Measurements from ENCODE around the gene FANK1. TPM values are rescaled to one million over a fixed set of nuclear protein-coding genes. Genes with fewer than 3 reads are reported as not detected.

FANK1 gene
- total RNA-seq, 1 donor from 2014 or later = 9.4 TPM

DNA sequence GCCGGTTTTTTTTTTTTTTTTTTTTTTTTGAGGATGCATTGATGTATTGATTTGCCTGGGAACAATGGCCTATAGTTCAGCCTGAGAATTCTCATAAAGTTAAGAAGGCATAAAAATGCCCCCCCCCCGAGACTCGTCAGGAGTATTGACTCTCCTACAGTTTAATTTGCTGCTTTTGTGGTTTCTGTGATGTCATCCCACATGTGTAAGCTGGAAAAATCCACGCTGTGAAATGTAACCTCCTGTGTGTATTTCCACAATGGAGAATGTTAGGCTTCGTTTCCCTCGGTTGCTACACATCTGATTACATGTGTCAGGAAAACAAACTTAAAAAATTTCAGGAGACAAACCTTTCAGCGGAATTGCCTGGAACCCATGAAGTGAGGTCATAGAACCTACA, 117.9 kb downstream of the FANK1 start:
- Mint-ChIP-seq H3K9me3 (ENCODE audit: unreplicated experiment) (peaks cover 6% of the 10 kb centered on the region), H3K4me3 (ENCODE audit: unreplicated experiment) (no peak overlapping the region), H3K27ac (ENCODE audit: unreplicated experiment) (no peak overlapping the region), H3K27me3 (ENCODE audit: unreplicated experiment) (peaks cover 3% of the 10 kb centered on the region), H3K36me3 (ENCODE audit: low read depth, unreplicated experiment) (peaks cover 15% of the 10 kb centered on the region), H3K4me1 (ENCODE audit: unreplicated experiment) (peaks cover 23% of the 10 kb centered on the region)
- no peak for DNase-seq (ENCODE audit: low spot score)
- TF ChIP-seq CTCF (IDR thresholded peaks at IDR 0.05; ENCODE audit: unreplicated experiment) = no peak

- no peak overlapping the region for H3K4me3 Mint-ChIP-seq (ENCODE audit: unreplicated experiment)
- H3K27me3 Mint-ChIP-seq (ENCODE audit: unreplicated experiment) = peaks cover 3% of the 10 kb centered on the region
- peaks cover 25% of the 10 kb centered on the region for H3K4me1 Mint-ChIP-seq (ENCODE audit: unreplicated experiment)
- H3K27ac Mint-ChIP-seq (ENCODE audit: unreplicated experiment) = no peak overlapping the region
- H3K9me3 Mint-ChIP-seq (ENCODE audit: unreplicated experiment) = peaks cover 8% of the 10 kb centered on the region
- no peak for DNase-seq (ENCODE audit: low spot score)
- H3K36me3 Mint-ChIP-seq (ENCODE audit: low read depth, unreplicated experiment) = peaks cover 26% of the 10 kb centered on the region
- no peak for TF ChIP-seq CTCF (IDR thresholded peaks at IDR 0.05; ENCODE audit: unreplicated experiment)
These were observed 119.0 kb downstream of the FANK1 start for GRCh38 chr10:126015413-126015812.

- TF ChIP-seq CTCF (IDR thresholded peaks at IDR 0.05; ENCODE audit: unreplicated experiment) = no peak
- peaks cover 3% of the 10 kb centered on the region for H3K27me3 Mint-ChIP-seq (ENCODE audit: unreplicated experiment)
- no peak overlapping the region for H3K27ac Mint-ChIP-seq (ENCODE audit: unreplicated experiment)
- peaks cover 8% of the 10 kb centered on the region for H3K9me3 Mint-ChIP-seq (ENCODE audit: unreplicated experiment)
- DNase-seq (ENCODE audit: low spot score) = no peak
- H3K36me3 Mint-ChIP-seq (ENCODE audit: low read depth, unreplicated experiment) = peaks cover 26% of the 10 kb centered on the region
- no peak overlapping the region for H3K4me3 Mint-ChIP-seq (ENCODE audit: unreplicated experiment)
- peaks cover 25% of the 10 kb centered on the region for H3K4me1 Mint-ChIP-seq (ENCODE audit: unreplicated experiment)
These were observed 119.9 kb downstream of the FANK1 start for GRCh38 chr10:126016156-126016805.

- Mint-ChIP-seq H3K27me3 (ENCODE audit: unreplicated experiment) (peaks cover 3% of the 10 kb centered on the region), H3K4me3 (ENCODE audit: unreplicated experiment) (no peak overlapping the region), H3K9me3 (ENCODE audit: unreplicated experiment) (peaks cover 8% of the 10 kb centered on the region), H3K4me1 (ENCODE audit: unreplicated experiment) (peaks cover 25% of the 10 kb centered on the region), H3K36me3 (ENCODE audit: low read depth, unreplicated experiment) (peaks cover 26% of the 10 kb centered on the region), H3K27ac (ENCODE audit: unreplicated experiment) (no peak overlapping the region)
- no peak for TF ChIP-seq CTCF (IDR thresholded peaks at IDR 0.05; ENCODE audit: unreplicated experiment)
- DNase-seq (ENCODE audit: low spot score) = no peak
These were observed 120.5 kb downstream of the FANK1 start for GRCh38 chr10:126016882-126017281.

DNA sequence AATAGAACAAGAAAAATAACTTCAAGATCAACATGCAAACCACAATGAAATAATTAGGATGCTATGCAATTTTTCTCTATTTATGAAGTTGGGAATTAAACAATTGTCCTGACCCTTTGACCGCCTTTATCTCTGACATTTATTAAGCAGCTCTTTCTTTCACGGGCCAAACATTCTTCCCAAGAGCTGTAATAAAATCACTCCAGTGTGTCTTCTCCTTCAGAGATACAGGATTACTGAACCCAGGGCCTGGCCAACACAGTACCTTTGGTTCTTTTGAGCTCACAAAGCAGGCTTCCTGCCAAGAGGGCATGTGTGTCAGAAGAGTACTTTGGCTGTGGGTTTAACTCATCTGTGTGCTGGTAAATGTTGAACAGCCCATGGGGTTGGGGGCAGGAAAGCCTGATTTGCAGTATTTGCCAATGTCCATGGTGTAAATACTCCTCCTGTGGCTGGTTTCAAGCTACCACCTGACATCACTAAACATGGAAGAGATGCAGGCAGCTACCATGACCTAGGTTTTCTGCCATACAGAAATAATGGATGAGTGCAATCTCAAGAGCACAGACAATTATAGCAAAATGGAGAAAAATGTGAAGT, 121.7 kb downstream of the FANK1 start:
- H3K27ac Mint-ChIP-seq (ENCODE audit: unreplicated experiment) = no peak overlapping the region
- H3K36me3 Mint-ChIP-seq (ENCODE audit: low read depth, unreplicated experiment) = peaks cover 30% of the 10 kb centered on the region
- peaks cover 3% of the 10 kb centered on the region for H3K27me3 Mint-ChIP-seq (ENCODE audit: unreplicated experiment)
- TF ChIP-seq CTCF (IDR thresholded peaks at IDR 0.05; ENCODE audit: unreplicated experiment) = no peak
- peaks cover 8% of the 10 kb centered on the region for H3K9me3 Mint-ChIP-seq (ENCODE audit: unreplicated experiment)
- no peak for DNase-seq (ENCODE audit: low spot score)
- peaks cover 18% of the 10 kb centered on the region for H3K4me1 Mint-ChIP-seq (ENCODE audit: unreplicated experiment)
- H3K4me3 Mint-ChIP-seq (ENCODE audit: unreplicated experiment) = no peak overlapping the region
